Thyroid gland (tissue), 4 donors: ENCODE results near the gene RANBP1. TPM values are rescaled to one million over a fixed set of nuclear protein-coding genes. Genes with fewer than 3 reads are reported as not detected.

ENCODE experiments used
- DNase-seq, 2 donors: peaks; one replicate each; pipeline ENCODE4 v3.0.0-alpha.2; 2019
- H3K27ac ChIP-seq, 3 donors: fragments of 200-600 bp; sonication (generic); 1 replicate in 2 of 3; 2 replicates in 1 of 3; pipeline ENCODE4 v1.5.1; 2016 to 2019; ENCODE audit warnings: mild to moderate bottlenecking in 1 of 3, moderate library complexity in 1 of 3
- H3K27me3 ChIP-seq: fragments of 200-600 bp; sonication (generic); one replicate; pipeline ENCODE4 v1.5.1; 2019
- H3K36me3 ChIP-seq, 2 donors: fragments of 200-600 bp; sonication (generic); one replicate each; pipeline ENCODE4 v1.5.1; 2016 to 2019
- H3K4me1 ChIP-seq, 2 donors: fragments of 200-600 bp; sonication (generic); one replicate each; pipeline ENCODE4 v1.5.1; 2017 to 2019
- H3K4me3 ChIP-seq, 3 donors: fragments of 200-600 bp; sonication (generic); replicated peaks in 1 of 3; 1 replicate in 2 of 3; 2 replicates in 1 of 3; pipeline ENCODE4 v1.5.1; 2016; ENCODE audit warnings: mild to moderate bottlenecking in 1 of 3
- H3K9me3 ChIP-seq: fragments of 200-600 bp; sonication (generic); one replicate; pipeline ENCODE4 v1.5.1; 2017
- CTCF ChIP-seq, 6 experiments: fragments of 200-600 bp in 3 of 6; fragments of 450-650 bp in 3 of 6; sonication (generic) in 3 of 6; IDR thresholded peaks; one replicate each; pipeline ENCODE4 v1.5.1; 2016 to 2019; ENCODE audit warnings: antibody characterized with exemption in 6 of 6, mild to moderate bottlenecking in 2 of 6, inconsistent platforms in 1 of 6, moderate library complexity in 1 of 6
- POLR2A ChIP-seq, 2 donors: fragments of 450-650 bp; IDR thresholded peaks; one replicate each; pipeline ENCODE4 v1.6.1; 2017; ENCODE audit warnings: antibody characterized with exemption in 2 of 2, mild to moderate bottlenecking in 2 of 2, moderate library complexity in 1 of 2
- WGBS, 2 donors: methylation state at CpG; one replicate each; pipeline ENCODE4 v1.1.5; 2017; 5-methylcytosine and 5-hydroxymethylcytosine counted together
- intact Hi-C: fragments of 100-400 bp; cut with DNase I; formaldehyde crosslinking; loops from one replicate; pipeline ENCODE4 v1.15.1; 2023
- total RNA-seq, 4 donors: library from RNA; depleted of rRNA; stranded (reverse); fragments of >200 nt; gene quantifications; one replicate each; pipeline ENCODE4 v1.2.3, GENCODE V29; 2016

RANBP1 gene
- total RNA-seq, 4 donors from 2014 or later, result 125 to 232 (median 173) TPM

GRCh38 chr22:20137113-20137512 is 21.2 kb downstream of the RANBP1 start:
- no peak for DNase-seq
- Histone ChIP-seq H3K27ac (no peak overlapping the region), H3K4me1 (peaks cover 18 to 57% of the 10 kb centered on the region in 2 donors), H3K36me3 (no peaks in the 10 kb centered on the region), H3K9me3 (no peaks in the 10 kb centered on the region), H3K4me3 (no peak overlapping the region), H3K27me3 (no peaks in the 10 kb centered on the region)
- no peak for TF ChIP-seq CTCF (IDR thresholded peaks at IDR 0.05)
- no peak for TF ChIP-seq POLR2A (IDR thresholded peaks at IDR 0.05)
- WGBS, 2 donors, result 78 to 87% methylated on average over 5 to 7 of the region's 13 CpGs
- intact Hi-C loops, result no loop called here

GRCh38 chr22:20137671-20138416 is 21.9 kb downstream of the RANBP1 start:
- Histone ChIP-seq H3K4me1 (peaks cover 12 to 52% of the 10 kb centered on the region in 2 donors), H3K4me3 (no peak overlapping the region), H3K27ac (no peak overlapping the region)

GRCh38 chr22:20138417-20138738 is 22.5 kb downstream of the RANBP1 start:
- H3K4me1 ChIP-seq, result peaks cover 8 to 48% of the 10 kb centered on the region in 2 donors
- intact Hi-C loops, result no loop called here

More at GRCh38 chr22:20137671-20138416, 21.9 kb downstream of the RANBP1 start:
- no peaks in the 10 kb centered on the region for H3K36me3 ChIP-seq
- intact Hi-C loops, result no loop called here
- peak in 1 of 2 donors; percentile 14 for DNase-seq
- TF ChIP-seq POLR2A (IDR thresholded peaks at IDR 0.05), result no peak
- TF ChIP-seq CTCF (IDR thresholded peaks at IDR 0.05), result no peak
- H3K27me3 ChIP-seq, result no peaks in the 10 kb centered on the region
- H3K9me3 ChIP-seq, result no peaks in the 10 kb centered on the region
- WGBS, 2 donors, result 45 to 53% methylated on average over 12 to 14 of the region's 26 CpGs

GRCh38 chr22:20138868-20139267 is 23.0 kb downstream of the RANBP1 start:
- DNase-seq, result no peak
- WGBS, 2 donors, result 88 to 96% methylated on average over 9 of the region's 16 CpGs

More at GRCh38 chr22:20138417-20138738, 22.5 kb downstream of the RANBP1 start:
- Histone ChIP-seq H3K4me3 (no peak overlapping the region), H3K36me3 (peaks cover 0 to 2% of the 10 kb centered on the region in 2 donors), H3K27me3 (no peaks in the 10 kb centered on the region), H3K27ac (no peak overlapping the region), H3K9me3 (no peaks in the 10 kb centered on the region)
- no peak for DNase-seq
- WGBS, 2 donors, result 51 to 65% methylated on average over 4 of the region's 4 CpGs
- TF ChIP-seq POLR2A (IDR thresholded peaks at IDR 0.05) (no peak), CTCF (IDR thresholded peaks at IDR 0.05) (no peak)

More at GRCh38 chr22:20138868-20139267, 23.0 kb downstream of the RANBP1 start:
- peaks cover 5 to 43% of the 10 kb centered on the region in 2 donors for H3K4me1 ChIP-seq
- peaks cover 0 to 5% of the 10 kb centered on the region in 2 donors for H3K36me3 ChIP-seq
- H3K9me3 ChIP-seq, result no peaks in the 10 kb centered on the region
- H3K4me3 ChIP-seq, result no peak overlapping the region
- TF ChIP-seq POLR2A (IDR thresholded peaks at IDR 0.05), result no peak
- TF ChIP-seq CTCF (IDR thresholded peaks at IDR 0.05), result no peak
- H3K27me3 ChIP-seq, result no peaks in the 10 kb centered on the region
- intact Hi-C loops, result no loop called here
- no peak overlapping the region for H3K27ac ChIP-seq
